SK-N-SH (cell line): Measurements from ENCODE around the gene SLC26A3.

ENCODE experiments used
- RFX5 ChIP-seq: IDR thresholded peaks from 2 replicates; pipeline ENCODE4 v1.6.1; 2012; ENCODE audit warnings: mild to moderate bottlenecking, improper control_type of control experiment, low read length
- TF ChIP-seq, protein P1 (sequence below): fragments of 200-600 bp; sonication (generic); IDR thresholded peaks from 2 replicates; pipeline ENCODE4 v1.6.1; 2017; ENCODE audit warnings: antibody characterized with exemption, mild to moderate bottlenecking, moderate library complexity

DNA sequence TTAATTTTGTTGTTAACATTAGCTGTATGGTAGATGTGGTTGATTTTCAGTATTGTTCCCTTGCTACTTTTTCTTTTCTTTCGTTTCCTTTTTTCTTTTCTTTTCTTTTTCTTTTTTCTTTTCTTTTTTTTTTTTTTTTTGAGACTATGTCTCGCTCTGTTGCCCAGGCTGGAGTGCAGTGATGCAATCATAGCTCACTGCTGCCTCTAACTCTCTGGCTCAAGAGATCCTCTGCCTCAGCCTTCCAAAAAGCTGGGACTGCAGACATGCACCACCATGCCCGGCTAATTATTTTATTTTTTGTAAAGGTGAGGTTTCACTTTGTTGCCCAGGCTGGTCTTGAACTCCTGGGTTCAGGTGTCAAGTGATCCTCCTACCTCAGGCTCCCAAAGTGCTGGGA is 14.4 kb downstream of the SLC26A3 start:
- TF ChIP-seq, protein P1, sequence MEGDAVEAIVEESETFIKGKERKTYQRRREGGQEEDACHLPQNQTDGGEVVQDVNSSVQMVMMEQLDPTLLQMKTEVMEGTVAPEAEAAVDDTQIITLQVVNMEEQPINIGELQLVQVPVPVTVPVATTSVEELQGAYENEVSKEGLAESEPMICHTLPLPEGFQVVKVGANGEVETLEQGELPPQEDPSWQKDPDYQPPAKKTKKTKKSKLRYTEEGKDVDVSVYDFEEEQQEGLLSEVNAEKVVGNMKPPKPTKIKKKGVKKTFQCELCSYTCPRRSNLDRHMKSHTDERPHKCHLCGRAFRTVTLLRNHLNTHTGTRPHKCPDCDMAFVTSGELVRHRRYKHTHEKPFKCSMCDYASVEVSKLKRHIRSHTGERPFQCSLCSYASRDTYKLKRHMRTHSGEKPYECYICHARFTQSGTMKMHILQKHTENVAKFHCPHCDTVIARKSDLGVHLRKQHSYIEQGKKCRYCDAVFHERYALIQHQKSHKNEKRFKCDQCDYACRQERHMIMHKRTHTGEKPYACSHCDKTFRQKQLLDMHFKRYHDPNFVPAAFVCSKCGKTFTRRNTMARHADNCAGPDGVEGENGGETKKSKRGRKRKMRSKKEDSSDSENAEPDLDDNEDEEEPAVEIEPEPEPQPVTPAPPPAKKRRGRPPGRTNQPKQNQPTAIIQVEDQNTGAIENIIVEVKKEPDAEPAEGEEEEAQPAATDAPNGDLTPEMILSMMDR: no peak
- TF ChIP-seq RFX5: no peak
